WTC11 (cell line): Measurements from ENCODE around the gene ATG13. TPM values are rescaled to one million over a fixed set of nuclear protein-coding genes. Genes with fewer than 3 reads are reported as not detected.

Experiments
- ATAC-seq: fragments of 200-7000 bp; cut with Tn5 transposase; 2 replicates; pipeline ENCODE4 v1.10.0; 2021; ENCODE audit warnings: mild to moderate bottlenecking, moderate library complexity
- CTCF ChIA-PET: fragments of 300-600 bp; sonication (Branson Sonifier 250); formaldehyde crosslinking; loops from one replicate; lab custom pipeline; 2021; ENCODE audit warnings: antibody characterized with exemption; lab: Charles Lee
- POLR2A ChIA-PET: fragments of 350-600 bp; sonication (Branson Sonifier 250); formaldehyde crosslinking; loops from one replicate; lab custom pipeline; 2021; ENCODE audit warnings: antibody characterized with exemption; lab: Charles Lee
- DNase-seq: peaks from one replicate; pipeline ENCODE4 v3.0.0; 2021; ENCODE audit warnings: low spot score
- H3K27ac Mint-ChIP-seq: 2 replicates; pipeline ENCODE4 v1.8.0; 2021; ENCODE audit warnings: mixed read lengths
- H3K27me3 Mint-ChIP-seq: 2 replicates; pipeline ENCODE4 v1.8.0; 2021; ENCODE audit warnings: low read depth, mild to moderate bottlenecking, moderate library complexity, mixed read lengths
- H3K36me3 Mint-ChIP-seq: 2 replicates; pipeline ENCODE4 v1.8.0; 2021; ENCODE audit warnings: mixed read lengths
- H3K4me1 Mint-ChIP-seq: 2 replicates; pipeline ENCODE4 v1.8.0; 2022; ENCODE audit warnings: mixed read lengths
- H3K4me3 Mint-ChIP-seq: 2 replicates; pipeline ENCODE4 v1.8.0; 2021; ENCODE audit warnings: mild to moderate bottlenecking, moderate library complexity, mixed read lengths
- H3K9me3 Mint-ChIP-seq: 2 replicates; pipeline ENCODE4 v1.8.0; 2021; ENCODE audit warnings: mixed read lengths
- CREB1 ChIP-seq: sonication (generic); formaldehyde crosslinking; IDR thresholded peaks from 2 replicates; pipeline ENCODE4 v1.8.0; 2023; ENCODE audit warnings: mild to moderate bottlenecking, missing genetic modification reagents
- ELF4 ChIP-seq: sonication (generic); formaldehyde crosslinking; IDR thresholded peaks from 2 replicates; pipeline ENCODE4 v1.8.1; 2022; ENCODE audit warnings: low read depth, mild to moderate bottlenecking, moderate library complexity, missing genetic modification reagents
- IRF2 ChIP-seq: sonication (generic); formaldehyde crosslinking; IDR thresholded peaks from 2 replicates; pipeline ENCODE4 v1.8.0; 2022; ENCODE audit warnings: low read depth, missing genetic modification reagents, borderline replicate concordance
- JAZF1 ChIP-seq: fragments of 250-450 bp; sonication (Bioruptor Pico); IDR thresholded peaks from 2 replicates; pipeline ENCODE4 v1.9.0; 2021; ENCODE audit warnings: moderate library complexity, mild to moderate bottlenecking, inconsistent platforms
- MXD4 ChIP-seq: fragments of 250-450 bp; sonication (Bioruptor Pico); IDR thresholded peaks from 2 replicates; pipeline ENCODE4 v1.8.0; 2021; ENCODE audit warnings: mild to moderate bottlenecking, moderate library complexity, borderline replicate concordance
- MYBL2 ChIP-seq: sonication (generic); formaldehyde crosslinking; IDR thresholded peaks from 2 replicates; pipeline ENCODE4 v1.8.1; 2023; ENCODE audit warnings: mild to moderate bottlenecking, moderate library complexity, missing genetic modification reagents
- NR3C1 ChIP-seq: sonication (generic); formaldehyde crosslinking; conservative IDR thresholded peaks from 2 replicates; pipeline ENCODE4 v1.8.1; 2023; ENCODE audit warnings: low read depth, mild to moderate bottlenecking, missing genetic modification reagents
- OVOL2 ChIP-seq: fragments of 250-450 bp; sonication (Bioruptor Pico); IDR thresholded peaks from 2 replicates; pipeline ENCODE4 v1.9.0; 2021; ENCODE audit warnings: mild to moderate bottlenecking, borderline replicate concordance
- RELA ChIP-seq: sonication (generic); formaldehyde crosslinking; IDR thresholded peaks from 2 replicates; pipeline ENCODE4 v1.8.1; 2022; ENCODE audit warnings: missing genetic modification reagents, mild to moderate bottlenecking, borderline replicate concordance
- RORB ChIP-seq: fragments of 250-450 bp; sonication (Bioruptor Pico); IDR thresholded peaks from 2 replicates; pipeline ENCODE4 v1.9.0; 2021; ENCODE audit warnings: mild to moderate bottlenecking
- TEAD1 ChIP-seq: sonication (generic); formaldehyde crosslinking; IDR thresholded peaks from 2 replicates; pipeline ENCODE4 v1.8.0; 2022; ENCODE audit warnings: mild to moderate bottlenecking, missing genetic modification reagents
- ZNF121 ChIP-seq: sonication (generic); formaldehyde crosslinking; IDR thresholded peaks from 2 replicates; pipeline ENCODE4 v1.8.0; 2023; ENCODE audit warnings: missing genetic modification reagents
- ZNF219 ChIP-seq: sonication (generic); formaldehyde crosslinking; IDR thresholded peaks from 2 replicates; pipeline ENCODE4 v1.8.0; 2023; ENCODE audit warnings: missing genetic modification reagents, mild to moderate bottlenecking, borderline replicate concordance
- total RNA-seq: library from RNA; stranded (reverse); gene quantifications from 3 replicates; pipeline ENCODE4 v1.2.3, GENCODE V29; 2021
- TF ChIP-seq, protein P1 (sequence below): sonication (generic); formaldehyde crosslinking; IDR thresholded peaks from 2 replicates; pipeline ENCODE4 v1.8.1; 2023; ENCODE audit warnings: mild to moderate bottlenecking, missing genetic modification reagents, borderline replicate concordance
- TF ChIP-seq, protein P2 (sequence below): sonication (generic); formaldehyde crosslinking; IDR thresholded peaks from 2 replicates; pipeline ENCODE4 v1.8.0; 2022; ENCODE audit warnings: mild to moderate bottlenecking, missing genetic modification reagents
- TF ChIP-seq, protein P3 (sequence below): sonication (generic); formaldehyde crosslinking; IDR thresholded peaks from 2 replicates; pipeline ENCODE4 v1.8.1; 2023; ENCODE audit warnings: mild to moderate bottlenecking, missing genetic modification reagents, moderate library complexity
- TF ChIP-seq, protein P4 (sequence below): fragments of 250-450 bp; sonication (Bioruptor Pico); conservative IDR thresholded peaks from 2 replicates; pipeline ENCODE4 v1.9.0; 2021; ENCODE audit warnings: mild to moderate bottlenecking
- TF ChIP-seq, protein P5 (sequence below): sonication (generic); formaldehyde crosslinking; IDR thresholded peaks from 2 replicates; pipeline ENCODE4 v1.8.1; 2022; ENCODE audit warnings: low read depth, missing genetic modification reagents, borderline replicate concordance
- TF ChIP-seq, protein P6 (sequence below): fragments of 200-600 bp; IDR thresholded peaks from 2 replicates; pipeline ENCODE4 v1.8.0; 2022; ENCODE audit warnings: antibody characterized with exemption

ATG13 gene
- total RNA-seq, 1 experiment from 2014 or later: 85.4 TPM

DNA sequence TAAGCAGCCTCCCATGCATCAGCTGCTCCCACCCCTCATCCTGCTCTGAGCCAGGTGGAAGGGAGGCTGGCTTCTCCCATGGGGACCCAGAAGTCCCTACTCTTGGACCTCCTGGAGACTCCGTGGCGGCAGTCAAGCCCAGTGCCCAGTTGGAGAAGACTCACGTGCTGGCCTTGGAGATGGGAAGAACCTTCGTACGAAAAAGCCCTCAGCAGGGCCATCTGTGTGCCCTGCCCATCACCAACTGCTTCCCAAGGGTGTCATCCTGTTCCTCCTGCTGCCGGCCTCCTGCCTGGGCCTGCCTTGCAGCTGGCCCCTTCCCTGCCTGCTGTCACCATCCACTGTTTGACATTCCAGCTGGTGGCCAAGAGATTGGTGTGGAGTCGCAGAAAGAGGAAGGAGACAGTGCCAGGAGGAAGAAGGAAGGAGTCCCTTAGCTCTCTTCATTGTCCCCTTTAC, 55.1 kb downstream of the ATG13 start:
- TF ChIP-seq ELF4: no peak
- no peak for TF ChIP-seq MXD4 (CRISPR knock-in tag)
- TF ChIP-seq RELA (CRISPR knock-in tag): no peak
- no peak for TF ChIP-seq MYBL2 (CRISPR knock-in tag)
- TF ChIP-seq, protein P1, sequence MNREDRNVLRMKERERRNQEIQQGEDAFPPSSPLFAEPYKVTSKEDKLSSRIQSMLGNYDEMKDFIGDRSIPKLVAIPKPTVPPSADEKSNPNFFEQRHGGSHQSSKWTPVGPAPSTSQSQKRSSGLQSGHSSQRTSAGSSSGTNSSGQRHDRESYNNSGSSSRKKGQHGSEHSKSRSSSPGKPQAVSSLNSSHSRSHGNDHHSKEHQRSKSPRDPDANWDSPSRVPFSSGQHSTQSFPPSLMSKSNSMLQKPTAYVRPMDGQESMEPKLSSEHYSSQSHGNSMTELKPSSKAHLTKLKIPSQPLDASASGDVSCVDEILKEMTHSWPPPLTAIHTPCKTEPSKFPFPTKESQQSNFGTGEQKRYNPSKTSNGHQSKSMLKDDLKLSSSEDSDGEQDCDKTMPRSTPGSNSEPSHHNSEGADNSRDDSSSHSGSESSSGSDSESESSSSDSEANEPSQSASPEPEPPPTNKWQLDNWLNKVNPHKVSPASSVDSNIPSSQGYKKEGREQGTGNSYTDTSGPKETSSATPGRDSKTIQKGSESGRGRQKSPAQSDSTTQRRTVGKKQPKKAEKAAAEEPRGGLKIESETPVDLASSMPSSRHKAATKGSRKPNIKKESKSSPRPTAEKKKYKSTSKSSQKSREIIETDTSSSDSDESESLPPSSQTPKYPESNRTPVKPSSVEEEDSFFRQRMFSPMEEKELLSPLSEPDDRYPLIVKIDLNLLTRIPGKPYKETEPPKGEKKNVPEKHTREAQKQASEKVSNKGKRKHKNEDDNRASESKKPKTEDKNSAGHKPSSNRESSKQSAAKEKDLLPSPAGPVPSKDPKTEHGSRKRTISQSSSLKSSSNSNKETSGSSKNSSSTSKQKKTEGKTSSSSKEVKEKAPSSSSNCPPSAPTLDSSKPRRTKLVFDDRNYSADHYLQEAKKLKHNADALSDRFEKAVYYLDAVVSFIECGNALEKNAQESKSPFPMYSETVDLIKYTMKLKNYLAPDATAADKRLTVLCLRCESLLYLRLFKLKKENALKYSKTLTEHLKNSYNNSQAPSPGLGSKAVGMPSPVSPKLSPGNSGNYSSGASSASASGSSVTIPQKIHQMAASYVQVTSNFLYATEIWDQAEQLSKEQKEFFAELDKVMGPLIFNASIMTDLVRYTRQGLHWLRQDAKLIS: no peak
- TF ChIP-seq, protein P2, sequence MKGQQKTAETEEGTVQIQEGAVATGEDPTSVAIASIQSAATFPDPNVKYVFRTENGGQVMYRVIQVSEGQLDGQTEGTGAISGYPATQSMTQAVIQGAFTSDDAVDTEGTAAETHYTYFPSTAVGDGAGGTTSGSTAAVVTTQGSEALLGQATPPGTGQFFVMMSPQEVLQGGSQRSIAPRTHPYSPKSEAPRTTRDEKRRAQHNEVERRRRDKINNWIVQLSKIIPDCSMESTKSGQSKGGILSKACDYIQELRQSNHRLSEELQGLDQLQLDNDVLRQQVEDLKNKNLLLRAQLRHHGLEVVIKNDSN (CRISPR knock-in tag): no peak
- TF ChIP-seq NR3C1 (CRISPR knock-in tag): no peak
- TF ChIP-seq ZNF219: no peak
- POLR2A ChIA-PET: no interaction called here
- DNase-seq: no peak
- Mint-ChIP-seq H3K4me3 (no peak overlapping the region), H3K9me3 (no peaks in the 10 kb centered on the region), H3K4me1 (peaks cover 28% of the 10 kb centered on the region), H3K36me3 (peaks cover 35% of the 10 kb centered on the region), H3K27me3 (no peaks in the 10 kb centered on the region), H3K27ac (no peak overlapping the region)
- ATAC-seq: no peak
- CTCF ChIA-PET: no interaction called here

DNA sequence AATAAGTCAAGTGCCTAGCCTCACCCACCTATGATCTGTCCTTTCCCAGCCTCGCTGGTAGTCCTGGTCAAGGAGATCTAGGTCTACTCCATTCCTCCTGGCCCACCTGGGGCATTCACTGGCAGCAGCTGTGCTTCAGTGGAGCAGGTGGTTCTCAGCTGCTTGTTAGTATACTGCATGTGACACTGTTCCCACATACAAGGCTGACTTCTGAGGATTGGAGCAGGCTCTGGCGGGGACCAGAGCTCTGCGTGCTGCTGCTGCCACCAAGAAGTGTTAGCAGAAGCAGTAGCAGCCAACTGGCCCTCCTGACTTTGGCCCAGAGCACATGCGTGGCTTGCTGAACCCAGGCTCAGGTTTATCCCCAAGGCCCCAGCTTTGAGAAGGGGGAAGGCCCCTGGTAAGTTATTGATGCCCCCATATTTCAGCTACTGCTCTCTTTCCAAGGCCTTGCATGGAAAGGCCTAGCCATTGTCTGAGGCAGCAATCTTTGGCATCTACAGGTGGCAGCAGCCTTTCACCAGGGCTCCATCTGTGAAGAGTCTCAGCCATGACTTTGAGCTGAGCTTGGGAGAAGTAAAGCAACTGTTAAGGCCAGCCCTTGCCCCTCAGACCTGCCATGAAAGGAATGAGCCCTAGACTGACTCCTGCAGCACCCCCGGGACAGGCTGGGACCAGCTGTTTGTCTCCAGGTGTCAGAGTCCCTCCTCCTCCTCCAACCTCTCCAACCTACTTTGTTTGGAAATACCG, 56.5 kb downstream of the ATG13 start:
- DNase-seq (no peak), ATAC-seq (no peak)
- Mint-ChIP-seq H3K4me1 (peaks cover 28% of the 10 kb centered on the region), H3K36me3 (peaks cover 29% of the 10 kb centered on the region), H3K27me3 (no peaks in the 10 kb centered on the region), H3K9me3 (no peaks in the 10 kb centered on the region), H3K27ac (peak overlapping the region; percentile 98), H3K4me3 (peak overlapping the region; percentile 49)
- POLR2A ChIA-PET: interaction anchor here (0.6 to 1.2 kb wide), 3 partner anchors 20 to 24 kb away, joined by 3 read pairs; no protein-coding TSS in a partner anchor
- CTCF ChIA-PET: interaction anchor here (0.9 to 2.0 kb wide), 5 partner anchors 27 to 479 kb away, joined by 3 to 7 read pairs (median 5); partner anchors contain the start of genes ARHGAP1, CHRM4 and ZNF408
- TF ChIP-seq, protein P1: no peak
- no peak for TF ChIP-seq ELF4
- no peak for TF ChIP-seq OVOL2 (CRISPR knock-in tag)
- no peak for TF ChIP-seq IRF2
- TF ChIP-seq, protein P3, sequence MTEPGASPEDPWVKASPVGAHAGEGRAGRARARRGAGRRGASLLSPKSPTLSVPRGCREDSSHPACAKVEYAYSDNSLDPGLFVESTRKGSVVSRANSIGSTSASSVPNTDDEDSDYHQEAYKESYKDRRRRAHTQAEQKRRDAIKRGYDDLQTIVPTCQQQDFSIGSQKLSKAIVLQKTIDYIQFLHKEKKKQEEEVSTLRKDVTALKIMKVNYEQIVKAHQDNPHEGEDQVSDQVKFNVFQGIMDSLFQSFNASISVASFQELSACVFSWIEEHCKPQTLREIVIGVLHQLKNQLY (CRISPR knock-in tag): no peak
- TF ChIP-seq, protein P4, sequence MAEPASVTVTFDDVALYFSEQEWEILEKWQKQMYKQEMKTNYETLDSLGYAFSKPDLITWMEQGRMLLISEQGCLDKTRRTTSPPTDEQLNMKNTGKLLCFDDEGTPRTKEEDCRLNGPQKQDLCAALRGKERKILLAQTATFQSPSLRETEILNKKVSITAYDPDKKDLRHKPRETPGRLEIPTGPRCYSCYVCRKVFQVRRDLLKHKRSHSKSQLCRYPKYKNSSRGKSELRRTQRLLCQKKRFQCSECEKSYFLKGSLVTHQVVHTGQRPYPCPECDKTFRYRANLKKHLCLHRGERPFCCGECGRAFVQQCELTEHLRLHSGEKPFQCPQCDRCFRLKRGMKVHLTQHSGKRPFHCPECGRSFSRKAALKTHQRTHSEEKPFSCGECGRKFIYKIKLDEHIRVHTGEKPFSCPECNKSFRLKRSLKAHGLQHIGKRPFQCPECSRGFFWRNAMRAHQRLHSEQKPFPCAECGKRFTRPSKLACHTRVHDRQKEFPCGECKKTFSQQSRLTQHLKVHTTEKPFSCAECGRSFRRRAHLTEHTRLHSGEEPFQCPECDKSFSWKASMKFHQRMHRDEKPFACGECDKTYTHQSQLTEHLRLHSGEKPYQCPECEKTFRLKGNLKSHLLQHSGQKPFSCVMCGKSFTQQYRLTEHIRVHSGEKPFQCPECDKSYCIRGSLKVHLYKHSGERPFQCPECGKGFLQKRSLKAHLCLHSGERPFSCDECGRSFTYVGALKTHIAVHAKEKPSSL (CRISPR knock-in tag): no peak
- no peak for TF ChIP-seq RORB (CRISPR knock-in tag)
- TF ChIP-seq CREB1: no peak
- TF ChIP-seq JAZF1 (CRISPR knock-in tag): no peak
- TF ChIP-seq, protein P5, sequence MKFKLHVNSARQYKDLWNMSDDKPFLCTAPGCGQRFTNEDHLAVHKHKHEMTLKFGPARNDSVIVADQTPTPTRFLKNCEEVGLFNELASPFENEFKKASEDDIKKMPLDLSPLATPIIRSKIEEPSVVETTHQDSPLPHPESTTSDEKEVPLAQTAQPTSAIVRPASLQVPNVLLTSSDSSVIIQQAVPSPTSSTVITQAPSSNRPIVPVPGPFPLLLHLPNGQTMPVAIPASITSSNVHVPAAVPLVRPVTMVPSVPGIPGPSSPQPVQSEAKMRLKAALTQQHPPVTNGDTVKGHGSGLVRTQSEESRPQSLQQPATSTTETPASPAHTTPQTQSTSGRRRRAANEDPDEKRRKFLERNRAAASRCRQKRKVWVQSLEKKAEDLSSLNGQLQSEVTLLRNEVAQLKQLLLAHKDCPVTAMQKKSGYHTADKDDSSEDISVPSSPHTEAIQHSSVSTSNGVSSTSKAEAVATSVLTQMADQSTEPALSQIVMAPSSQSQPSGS (CRISPR knock-in tag): no peak
- TF ChIP-seq TEAD1: no peak
- TF ChIP-seq, protein P6, sequence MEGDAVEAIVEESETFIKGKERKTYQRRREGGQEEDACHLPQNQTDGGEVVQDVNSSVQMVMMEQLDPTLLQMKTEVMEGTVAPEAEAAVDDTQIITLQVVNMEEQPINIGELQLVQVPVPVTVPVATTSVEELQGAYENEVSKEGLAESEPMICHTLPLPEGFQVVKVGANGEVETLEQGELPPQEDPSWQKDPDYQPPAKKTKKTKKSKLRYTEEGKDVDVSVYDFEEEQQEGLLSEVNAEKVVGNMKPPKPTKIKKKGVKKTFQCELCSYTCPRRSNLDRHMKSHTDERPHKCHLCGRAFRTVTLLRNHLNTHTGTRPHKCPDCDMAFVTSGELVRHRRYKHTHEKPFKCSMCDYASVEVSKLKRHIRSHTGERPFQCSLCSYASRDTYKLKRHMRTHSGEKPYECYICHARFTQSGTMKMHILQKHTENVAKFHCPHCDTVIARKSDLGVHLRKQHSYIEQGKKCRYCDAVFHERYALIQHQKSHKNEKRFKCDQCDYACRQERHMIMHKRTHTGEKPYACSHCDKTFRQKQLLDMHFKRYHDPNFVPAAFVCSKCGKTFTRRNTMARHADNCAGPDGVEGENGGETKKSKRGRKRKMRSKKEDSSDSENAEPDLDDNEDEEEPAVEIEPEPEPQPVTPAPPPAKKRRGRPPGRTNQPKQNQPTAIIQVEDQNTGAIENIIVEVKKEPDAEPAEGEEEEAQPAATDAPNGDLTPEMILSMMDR: no peak
- TF ChIP-seq ZNF121 (CRISPR knock-in tag): no peak
